HEK293 (cell line): ENCODE measurements around the gene MCF2L.

Experiments
- CTCF ChIA-PET: fragments of 350-600 bp; formaldehyde crosslinking; extraction: SDS; loops from one replicate; lab custom pipeline; 2021; ENCODE audit warnings: antibody characterized with exemption; lab: Yijun Ruan, JAX
- POLR2A ChIA-PET: fragments of 300-600 bp; formaldehyde crosslinking; extraction: SDS; loops from one replicate; lab custom pipeline; 2020; ENCODE audit warnings: antibody characterized with exemption, inconsistent platforms; lab: Yijun Ruan, JAX
- H3K27ac ChIP-seq: fragments of 200-500 bp; sonication (Bioruptor generic); 2 replicates; pipeline ENCODE4 v1.5.1; 2014; ENCODE audit warnings: low read depth, low read length, control low read depth, inconsistent platforms; ENCODE audit errors: extremely low read depth
- H3K36me3 ChIP-seq, 2 experiments: fragments of 200-500 bp in 1 of 2; sonication (Bioruptor generic) in 1 of 2; 1 replicate in 1 of 2; 2 replicates in 1 of 2; pipeline ENCODE4 v1.5.1; 2014 to 2017; ENCODE audit warnings: inconsistent platforms in 2 of 2, low read length in 2 of 2; ENCODE audit not compliant: control insufficient read depth in 2 of 2, insufficient read depth in 1 of 2
- H3K4me1 ChIP-seq: fragments of 200-500 bp; sonication (Bioruptor generic); 2 replicates; pipeline ENCODE4 v1.5.1; 2014; ENCODE audit warnings: mild to moderate bottlenecking, low read length, inconsistent platforms; ENCODE audit not compliant: control insufficient read depth, insufficient read depth
- H3K4me3 ChIP-seq: 2 replicates; pipeline ENCODE4 v1.5.1; 2011; ENCODE audit warnings: low read depth, mild to moderate bottlenecking, control low read depth, low read length, moderate library complexity
- H3K9me3 ChIP-seq: fragments of 200-500 bp; sonication (Bioruptor generic); 2 replicates; pipeline ENCODE4 v1.5.1; 2014; ENCODE audit warnings: low read depth, low read length, inconsistent platforms; ENCODE audit not compliant: control insufficient read depth, insufficient read depth
- ELK4 ChIP-seq: IDR thresholded peaks from 2 replicates; pipeline ENCODE4 v1.6.1; 2011; ENCODE audit warnings: mild to moderate bottlenecking, low read depth, low read length, borderline replicate concordance
- FEZF1 ChIP-seq: fragments of 450-650 bp; formaldehyde crosslinking; IDR thresholded peaks from 2 replicates; pipeline ENCODE4 v1.5.1; 2016; ENCODE audit warnings: missing biosample characterization, missing genetic modification characterization
- HIC1 ChIP-seq: fragments of 450-650 bp; formaldehyde crosslinking; IDR thresholded peaks from 2 replicates; pipeline ENCODE4 v1.5.1; 2016; ENCODE audit warnings: missing biosample characterization, missing genetic modification characterization
- MEIS1 ChIP-seq: sonication (generic); formaldehyde crosslinking; IDR thresholded peaks from 2 replicates; pipeline ENCODE4 v1.8.1; 2022; ENCODE audit warnings: missing genetic modification reagents, mild to moderate bottlenecking, borderline replicate concordance
- SETDB1 ChIP-seq: IDR thresholded peaks from one replicate; pipeline ENCODE4 v1.6.1; 2017; ENCODE audit warnings: mild to moderate bottlenecking, low read length, moderate library complexity, mixed read lengths; ENCODE audit not compliant: insufficient read length
- TSHZ1 ChIP-seq: fragments of 450-650 bp; formaldehyde crosslinking; IDR thresholded peaks from 2 replicates; pipeline ENCODE4 v1.5.1; 2016; ENCODE audit warnings: missing biosample characterization, missing genetic modification characterization, borderline replicate concordance
- ZFP37 ChIP-seq: fragments of 450-650 bp; formaldehyde crosslinking; IDR thresholded peaks from 2 replicates; pipeline ENCODE4 v1.5.1; 2016; ENCODE audit warnings: missing biosample characterization, missing genetic modification characterization
- ZNF140 ChIP-seq: fragments of 450-650 bp; formaldehyde crosslinking; IDR thresholded peaks from 2 replicates; pipeline ENCODE4 v1.5.1; 2016; ENCODE audit warnings: missing biosample characterization, missing genetic modification characterization
- ZNF175 ChIP-seq: fragments of 450-650 bp; formaldehyde crosslinking; IDR thresholded peaks from 2 replicates; pipeline ENCODE4 v1.5.1; 2016; ENCODE audit warnings: missing biosample characterization, missing genetic modification characterization
- ZNF223 ChIP-seq: fragments of 450-650 bp; formaldehyde crosslinking; IDR thresholded peaks from 2 replicates; pipeline ENCODE4 v1.5.1; 2016; ENCODE audit warnings: missing biosample characterization, missing genetic modification characterization
- ZNF324 ChIP-seq: fragments of 450-650 bp; formaldehyde crosslinking; IDR thresholded peaks from 2 replicates; pipeline ENCODE4 v1.5.1; 2016; ENCODE audit warnings: missing biosample characterization, missing genetic modification characterization
- ZNF48 ChIP-seq: fragments of 450-650 bp; formaldehyde crosslinking; IDR thresholded peaks from 2 replicates; pipeline ENCODE4 v1.5.1; 2016; ENCODE audit warnings: missing biosample characterization, missing genetic modification characterization
- ZNF518A ChIP-seq: fragments of 450-650 bp; formaldehyde crosslinking; conservative IDR thresholded peaks from 2 replicates; pipeline ENCODE4 v1.5.1; 2016; ENCODE audit warnings: low read depth, missing biosample characterization, missing genetic modification characterization
- ZNF624 ChIP-seq: fragments of 450-650 bp; formaldehyde crosslinking; IDR thresholded peaks from 2 replicates; pipeline ENCODE4 v1.5.1; 2017; ENCODE audit warnings: missing biosample characterization, missing genetic modification characterization
- ZNF76 ChIP-seq: fragments of 450-650 bp; formaldehyde crosslinking; IDR thresholded peaks from 2 replicates; pipeline ENCODE4; 2016; ENCODE audit warnings: low read depth, missing biosample characterization, missing genetic modification characterization, borderline replicate concordance
- ZNF791 ChIP-seq: fragments of 450-650 bp; formaldehyde crosslinking; IDR thresholded peaks from 2 replicates; pipeline ENCODE4 v1.5.1; 2016; ENCODE audit warnings: missing biosample characterization, missing genetic modification characterization
- ZNF792 ChIP-seq: fragments of 450-650 bp; formaldehyde crosslinking; IDR thresholded peaks from 2 replicates; pipeline ENCODE4 v1.5.1; 2016; ENCODE audit warnings: missing biosample characterization, missing genetic modification characterization
- ZSCAN30 ChIP-seq: fragments of 450-650 bp; IDR thresholded peaks from 2 replicates; pipeline ENCODE4 v1.5.1; 2018; ENCODE audit warnings: missing biosample characterization, mild to moderate bottlenecking, missing genetic modification characterization, moderate library complexity
- ZXDB ChIP-seq: fragments of 450-650 bp; formaldehyde crosslinking; IDR thresholded peaks from 2 replicates; pipeline ENCODE4 v1.5.1; 2016; ENCODE audit warnings: missing biosample characterization, missing genetic modification characterization

The MCF2L gene

GRCh38 chr13:112983428-112984196 lies 14.6 kb downstream of the MCF2L start:
- TF ChIP-seq ZNF140 (tag by site-specific recombination) (no peak), HIC1 (tag by site-specific recombination) (no peak), ZXDB (tag by site-specific recombination) (no peak), ZNF518A (tag by site-specific recombination) (no peak)
- ChIA-PET CTCF (no interaction called here), POLR2A (no interaction called here)
- Histone ChIP-seq H3K9me3 (no peaks in the 10 kb centered on the region), H3K4me1 (no peaks in the 10 kb centered on the region), H3K4me3 (no peak overlapping the region), H3K36me3 (no peaks in the 10 kb centered on the region), H3K27ac (no peak overlapping the region)

GRCh38 chr13:112984501-112984900 lies 15.5 kb downstream of the MCF2L start:
- no peaks in the 10 kb centered on the region for H3K36me3 ChIP-seq
- no peaks in the 10 kb centered on the region for H3K9me3 ChIP-seq
- POLR2A ChIA-PET: no interaction called here
- no peak overlapping the region for H3K27ac ChIP-seq
- TF ChIP-seq ZNF76 (no peak), ELK4 (no peak), MEIS1 (CRISPR knock-in tag) (no peak), ZNF324 (no peak), ZNF223 (tag by site-specific recombination) (no peak), ZNF791 (tag by site-specific recombination) (no peak), TSHZ1 (no peak), FEZF1 (tag by site-specific recombination) (no peak), ZNF175 (tag by site-specific recombination) (no peak), ZNF792 (tag by site-specific recombination) (no peak), ZSCAN30 (no peak), ZNF624 (tag by site-specific recombination) (no peak), ZNF48 (no peak), ZFP37 (tag by site-specific recombination) (no peak), SETDB1 (no peak)
- H3K4me3 ChIP-seq: no peak overlapping the region
- no peaks in the 10 kb centered on the region for H3K4me1 ChIP-seq
- CTCF ChIA-PET: interaction anchor here (0.9 kb wide), 1 partner anchor 45 kb away, joined by 3 read pairs; no protein-coding TSS in a partner anchor
